ENCODE results near the gene MS4A18. TPM values are rescaled to one million over a fixed set of nuclear protein-coding genes. Genes with fewer than 3 reads are reported as not detected.

MS4A18 gene
- total RNA-seq, 1 donor: not detected

- no peaks in the 10 kb centered on the region for H4K20me1 ChIP-seq (ENCODE audit: insufficient read depth, low read length)
- H3K79me2 ChIP-seq (ENCODE audit: insufficient read depth, low read length): no peaks in the 10 kb centered on the region
- no peak overlapping the region for H2AFZ ChIP-seq (ENCODE audit: low read length)
- H3K27me3 ChIP-seq (ENCODE audit: insufficient read depth, low read length): no peaks in the 10 kb centered on the region
- no peak overlapping the region for H3K27ac ChIP-seq (ENCODE audit: low read depth, low read length)
- no peaks in the 10 kb centered on the region for H3K4me1 ChIP-seq (ENCODE audit: insufficient read depth, low read length)
- no peaks in the 10 kb centered on the region for H3K9me3 ChIP-seq (ENCODE audit: low read depth, low read length)
- TF ChIP-seq CTCF (IDR thresholded peaks at IDR 0.05; ENCODE audit: extremely low read depth, low read depth, low read length): no peak
- H3K36me3 ChIP-seq (ENCODE audit: insufficient read depth, low read length): no peaks in the 10 kb centered on the region
- no peak for DNase-seq (ENCODE audit: insufficient read length, low spot score, missing footprints)
- no peak overlapping the region for H3K4me3 ChIP-seq (ENCODE audit: insufficient read depth, low read length)
- H3K4me2 ChIP-seq (ENCODE audit: insufficient read depth, low read length): no peak overlapping the region
These were observed 32.9 kb upstream of the MS4A18 start for GRCh38 chr11:60691661-60692060.

GRCh38 chr11:60699284-60699691 is 25.2 kb upstream of the MS4A18 start, which contains the start of gene MS4A8:
TSS of gene MS4A8 (plus strand) at chr11:60699612. CDS start at chr11:60700861, 1,249 bp downstream.
- no peak for DNase-seq (ENCODE audit: insufficient read length, low spot score, missing footprints)
- no peak for TF ChIP-seq CTCF (IDR thresholded peaks at IDR 0.05; ENCODE audit: extremely low read depth, low read depth, low read length)
- no peak within 1 kb of the TSS for H3K4me3 ChIP-seq (ENCODE audit: insufficient read depth, low read length)
- H3K4me2 ChIP-seq (ENCODE audit: insufficient read depth, low read length): no peak within 1 kb of the TSS
- no peaks in the 10 kb centered on the region for H3K79me2 ChIP-seq (ENCODE audit: insufficient read depth, low read length)
- no peaks in the 10 kb centered on the region for H3K9me3 ChIP-seq (ENCODE audit: low read depth, low read length)
- no peaks in the 10 kb centered on the region for H3K27me3 ChIP-seq (ENCODE audit: insufficient read depth, low read length)
- H3K4me1 ChIP-seq (ENCODE audit: insufficient read depth, low read length): no peaks in the 10 kb centered on the region
- H2AFZ ChIP-seq (ENCODE audit: low read length): no peak within 1 kb of the TSS
- no peak within 1 kb of the TSS for H3K27ac ChIP-seq (ENCODE audit: low read depth, low read length)
- H4K20me1 ChIP-seq (ENCODE audit: insufficient read depth, low read length): no peaks in the 10 kb centered on the region
- H3K36me3 ChIP-seq (ENCODE audit: insufficient read depth, low read length): no peaks in the 10 kb centered on the region

GRCh38 chr11:60699936-60700335 is 24.6 kb upstream of the MS4A18 start:
- Histone ChIP-seq H3K79me2 (ENCODE audit: insufficient read depth, low read length) (no peaks in the 10 kb centered on the region), H4K20me1 (ENCODE audit: insufficient read depth, low read length) (no peaks in the 10 kb centered on the region), H3K27ac (ENCODE audit: low read depth, low read length) (no peak overlapping the region), H3K9me3 (ENCODE audit: low read depth, low read length) (no peaks in the 10 kb centered on the region), H3K4me1 (ENCODE audit: insufficient read depth, low read length) (no peaks in the 10 kb centered on the region), H3K4me3 (ENCODE audit: insufficient read depth, low read length) (no peak overlapping the region), H3K36me3 (ENCODE audit: insufficient read depth, low read length) (no peaks in the 10 kb centered on the region), H3K4me2 (ENCODE audit: insufficient read depth, low read length) (no peak overlapping the region), H3K27me3 (ENCODE audit: insufficient read depth, low read length) (no peaks in the 10 kb centered on the region), H2AFZ (ENCODE audit: low read length) (no peak overlapping the region)
- DNase-seq (ENCODE audit: insufficient read length, low spot score, missing footprints): no peak
- TF ChIP-seq CTCF (IDR thresholded peaks at IDR 0.05; ENCODE audit: extremely low read depth, low read depth, low read length): no peak

- Histone ChIP-seq H3K36me3 (ENCODE audit: insufficient read depth, low read length) (no peaks in the 10 kb centered on the region), H3K27ac (ENCODE audit: low read depth, low read length) (no peak overlapping the region), H3K79me2 (ENCODE audit: insufficient read depth, low read length) (no peaks in the 10 kb centered on the region), H2AFZ (ENCODE audit: low read length) (no peak overlapping the region), H3K27me3 (ENCODE audit: insufficient read depth, low read length) (no peaks in the 10 kb centered on the region), H3K4me3 (ENCODE audit: insufficient read depth, low read length) (no peak overlapping the region), H3K4me1 (ENCODE audit: insufficient read depth, low read length) (no peaks in the 10 kb centered on the region), H3K4me2 (ENCODE audit: insufficient read depth, low read length) (no peak overlapping the region), H3K9me3 (ENCODE audit: low read depth, low read length) (no peaks in the 10 kb centered on the region), H4K20me1 (ENCODE audit: insufficient read depth, low read length) (no peaks in the 10 kb centered on the region)
- no peak for DNase-seq (ENCODE audit: insufficient read length, low spot score, missing footprints)
- TF ChIP-seq CTCF (IDR thresholded peaks at IDR 0.05; ENCODE audit: extremely low read depth, low read depth, low read length): peak; percentile 27
These were observed 23.6 kb upstream of the MS4A18 start for GRCh38 chr11:60700689-60701468.
